ENCODE data around the gene PKD2L1.
"Not testable (repeated sequence)": the region's sequence is repeated elsewhere in the genome, so short reads cannot be mapped to it uniquely, and the experiment has no call there.

PKD2L1 gene

DNA sequence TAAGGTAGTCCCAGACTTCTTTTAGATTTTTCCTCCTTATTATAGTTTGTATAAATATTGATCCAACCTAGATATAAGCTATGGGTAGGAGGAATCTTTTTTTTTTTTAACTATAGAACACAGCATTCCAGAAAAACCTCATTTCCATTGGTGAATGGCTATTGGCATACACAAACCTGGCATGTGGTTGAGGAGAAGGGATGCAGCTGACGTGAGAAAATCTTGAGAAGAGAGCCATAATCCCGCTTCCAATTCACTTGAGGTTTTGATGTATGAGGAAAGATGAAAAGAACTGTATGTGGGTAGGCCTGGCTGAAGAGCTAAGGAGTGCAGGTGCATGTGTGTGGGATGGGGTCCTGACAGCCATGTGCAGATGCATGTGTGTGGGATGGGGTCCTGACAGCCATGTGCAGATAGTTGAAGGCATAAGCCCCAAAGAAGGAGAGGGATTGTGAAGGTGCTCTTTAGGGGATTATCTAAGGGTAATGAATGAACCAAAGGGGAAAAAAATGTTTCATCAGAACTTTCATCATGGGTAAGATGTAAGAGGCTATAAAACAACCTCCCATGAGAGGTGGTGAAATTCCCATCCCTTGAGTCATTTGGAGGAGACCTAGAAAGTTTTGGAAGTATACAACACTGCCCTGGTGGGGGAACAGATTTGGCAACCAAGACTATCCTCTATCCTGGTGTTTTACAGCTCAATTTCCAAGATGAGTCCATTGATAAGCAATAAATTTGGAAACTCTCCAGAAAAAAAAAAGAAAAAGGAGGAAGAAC, 3.8 kb upstream of the PKD2L1 start:
- no peak for DNase-seq (ENCODE audit: low read depth in 3 of 3)

DNA sequence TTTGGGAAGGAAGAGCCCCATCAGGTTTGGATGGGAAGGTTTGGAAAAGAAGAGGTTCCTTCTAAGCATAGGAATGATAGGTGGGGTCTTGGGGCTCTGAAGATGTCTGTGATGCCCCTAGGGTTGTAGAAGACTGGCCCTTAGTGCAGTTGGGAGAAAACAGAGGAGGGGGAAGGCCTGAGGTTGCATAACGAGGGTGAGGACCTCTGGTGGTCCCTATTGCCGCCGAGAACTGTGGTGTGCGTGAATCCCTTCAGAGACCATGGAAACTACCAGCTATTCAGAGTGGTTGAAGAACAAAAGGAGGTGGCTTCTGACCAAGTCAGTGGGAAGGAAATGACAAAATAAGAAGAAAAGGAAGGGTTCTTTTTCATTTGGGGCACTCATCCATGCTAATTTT, 3.1 kb upstream of the PKD2L1 start:
- DNase-seq (ENCODE audit: low read depth in 3 of 3), result no peak

DNA sequence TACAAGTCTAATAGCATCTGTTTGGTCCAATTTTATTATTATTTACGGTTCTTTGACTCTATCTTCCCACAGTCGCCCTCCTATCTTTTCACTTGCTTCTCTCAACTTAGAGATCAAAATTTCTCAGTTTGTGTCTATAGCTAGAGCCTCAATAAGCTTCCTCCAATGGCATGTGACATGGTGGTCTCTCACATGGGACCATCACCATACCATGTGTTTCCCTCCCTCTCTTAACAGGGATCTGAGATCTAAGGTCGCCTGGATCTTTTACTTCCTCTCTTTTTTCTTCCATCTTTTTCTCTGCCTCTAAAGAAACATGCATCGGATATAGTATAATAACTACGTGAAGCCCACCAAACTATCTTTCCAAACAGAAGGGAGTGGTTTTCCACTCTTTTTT, 1.8 kb downstream of the PKD2L1 start:
- DNase-seq (ENCODE audit: low read depth in 3 of 3), result no peak

DNA sequence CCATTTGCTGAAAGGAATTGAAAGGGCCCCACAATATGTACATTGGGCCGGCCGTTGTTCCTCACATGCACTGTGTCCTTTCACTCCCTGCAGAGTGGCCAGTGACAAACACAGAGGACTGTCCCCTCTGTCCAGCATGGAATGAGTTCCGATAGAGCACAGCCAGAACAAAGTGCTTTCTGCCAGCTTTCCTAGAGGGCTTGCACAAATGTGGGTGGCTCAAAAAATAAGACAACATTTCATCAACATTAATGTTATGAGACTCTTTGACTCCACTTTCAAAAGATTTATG, 2.4 kb downstream of the PKD2L1 start:
- no peak for DNase-seq (ENCODE audit: low read depth in 3 of 3)

DNA sequence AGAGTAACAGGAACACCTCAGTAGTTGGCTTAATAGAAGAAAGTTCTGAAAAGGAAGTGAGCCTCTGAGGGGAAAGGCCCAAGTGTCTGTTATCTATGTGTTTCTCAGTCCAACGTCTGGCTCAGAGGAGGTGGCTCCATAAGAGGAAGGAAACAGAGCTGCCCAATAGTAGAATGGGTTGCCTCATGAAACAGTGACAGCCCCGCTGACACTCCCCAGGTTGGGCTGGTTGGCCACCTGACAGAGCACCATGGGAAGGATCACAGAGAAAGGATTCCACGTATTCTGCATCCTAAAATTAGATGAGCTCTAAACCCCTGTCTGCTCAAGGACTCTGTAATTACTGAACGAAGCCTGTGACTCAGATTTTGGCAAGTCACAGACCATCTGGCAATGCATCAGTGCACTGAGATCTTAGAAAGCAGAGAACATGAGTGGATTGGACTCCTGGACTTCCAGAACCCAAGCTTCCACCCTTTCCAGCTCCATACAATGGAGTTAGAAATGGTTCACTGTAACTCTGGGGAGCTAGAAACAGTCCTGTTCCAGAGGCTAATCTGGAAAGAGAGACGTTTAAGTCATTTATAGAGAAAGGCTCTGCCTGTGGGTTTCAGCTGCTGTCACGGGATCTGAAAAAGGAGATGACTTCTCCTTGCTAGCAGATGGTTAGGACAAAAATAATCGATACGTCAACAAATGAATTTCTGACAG, 2.9 kb downstream of the PKD2L1 start:
- DNase-seq (ENCODE audit: low read depth in 3 of 3), result no peak

DNA sequence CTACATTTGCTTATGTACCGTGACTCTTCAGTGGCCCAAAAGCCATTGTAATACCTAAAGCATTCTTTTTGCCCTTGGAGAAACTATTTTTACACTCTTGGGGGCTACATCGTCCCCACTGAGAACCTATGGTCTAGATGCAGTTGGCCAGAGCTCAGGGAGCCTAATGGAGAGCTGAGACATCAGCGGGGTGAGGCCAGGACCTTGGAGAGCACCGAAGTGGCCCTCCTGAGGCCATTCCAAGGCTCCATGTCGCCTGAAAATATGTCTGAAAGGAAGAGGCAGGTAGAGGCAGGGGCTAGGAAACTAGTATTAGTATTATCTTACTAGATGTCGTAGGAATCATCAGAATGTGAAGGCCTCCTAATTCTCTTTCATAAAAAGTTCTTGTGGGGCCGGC, 4.9 kb downstream of the PKD2L1 start:
- DNase-seq (ENCODE audit: low read depth in 3 of 3), result no peak

DNA sequence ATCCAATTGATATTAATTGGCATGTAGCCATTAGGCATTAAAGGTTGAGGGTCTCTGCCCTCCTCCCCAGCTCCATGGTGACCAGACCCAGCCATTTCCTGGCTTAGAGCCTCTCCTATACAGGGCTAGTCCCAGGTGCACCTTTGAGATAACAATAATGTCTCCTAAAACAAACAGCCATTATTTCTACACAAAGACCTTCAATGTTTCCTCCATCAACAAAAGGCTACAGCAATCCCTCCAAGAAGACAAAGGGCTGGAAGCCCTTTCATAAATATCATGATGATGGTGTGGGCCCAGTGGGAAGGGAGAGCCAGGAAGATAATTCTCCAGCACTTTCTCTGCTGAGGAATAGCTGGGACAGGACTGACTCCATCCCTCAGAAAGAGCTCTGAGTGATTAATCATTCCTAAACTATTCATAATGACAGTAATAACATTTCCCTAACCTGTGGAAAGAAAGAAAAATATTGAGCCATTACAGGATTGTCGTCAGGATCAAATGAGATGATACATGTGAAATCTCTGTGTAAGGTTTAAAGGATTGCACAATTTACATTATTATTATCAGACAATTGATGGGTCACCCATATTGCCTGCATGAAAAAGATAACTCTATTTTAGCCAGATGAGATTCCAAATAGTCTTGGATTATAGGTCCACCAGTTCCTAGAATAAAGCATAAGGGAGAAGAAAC, 10.2 kb downstream of the PKD2L1 start:
- no peak for DNase-seq (ENCODE audit: low read depth in 3 of 3)

DNA sequence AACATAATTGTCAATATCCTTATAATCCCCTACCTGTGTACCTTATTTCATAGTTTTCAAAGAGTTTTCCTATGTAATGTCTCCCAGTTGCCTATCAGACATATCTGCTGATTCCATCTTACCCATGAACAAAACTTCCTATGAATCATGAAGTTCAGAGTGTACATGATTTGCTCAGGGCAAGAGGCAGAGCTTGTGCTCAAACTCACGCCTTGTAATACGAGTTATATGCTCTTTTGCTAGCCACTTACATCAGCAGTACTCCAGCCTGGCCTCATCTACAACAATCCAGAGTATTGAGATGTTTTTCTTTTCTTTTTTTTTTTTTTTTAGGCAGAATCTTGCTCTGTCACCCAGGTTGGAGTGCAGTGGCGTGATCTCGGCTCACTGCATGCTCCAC, 11.8 kb downstream of the PKD2L1 start:
- DNase-seq (ENCODE audit: low read depth in 3 of 3), result no peak

DNA sequence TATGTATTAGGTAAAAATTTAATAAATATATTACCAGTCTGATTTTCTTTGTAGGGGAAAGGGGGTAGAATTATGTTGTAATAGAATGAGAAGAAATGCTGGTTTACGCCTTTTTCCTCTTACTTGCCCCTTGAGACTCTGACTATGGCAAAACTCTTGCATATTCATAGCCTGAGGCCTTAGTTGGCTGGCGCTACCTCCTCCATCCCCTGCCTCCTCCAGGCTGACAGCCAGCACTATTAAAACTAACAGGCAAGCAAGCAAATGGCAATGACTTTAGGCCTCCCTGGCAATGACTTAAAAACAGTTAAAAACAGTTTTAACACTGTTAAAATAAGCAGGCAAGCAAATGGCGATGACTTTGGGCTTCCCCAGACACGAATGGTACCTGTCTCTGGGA, 14.4 kb downstream of the PKD2L1 start:
- no peak for DNase-seq (ENCODE audit: low read depth in 3 of 3)

DNA sequence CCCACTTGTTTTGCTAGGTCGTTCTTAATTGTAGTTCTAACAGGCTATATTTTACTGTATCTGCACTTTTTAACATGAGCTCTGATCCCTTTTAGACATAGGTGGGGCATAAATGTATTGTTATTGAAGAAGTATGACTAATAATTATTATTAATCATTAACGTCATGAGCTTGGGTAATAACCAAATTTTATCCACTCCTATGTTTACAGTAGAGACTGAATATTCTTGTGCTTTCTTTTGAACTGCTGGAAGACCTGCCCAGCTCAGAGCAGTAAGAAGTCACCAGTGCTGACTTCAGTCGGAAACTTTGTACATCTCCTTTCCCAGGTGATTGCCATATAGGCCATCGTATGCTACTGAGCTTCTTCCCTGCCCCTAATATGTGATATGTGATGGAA, 18.7 kb downstream of the PKD2L1 start:
- DNase-seq (ENCODE audit: low read depth in 3 of 3), result no peak

DNA sequence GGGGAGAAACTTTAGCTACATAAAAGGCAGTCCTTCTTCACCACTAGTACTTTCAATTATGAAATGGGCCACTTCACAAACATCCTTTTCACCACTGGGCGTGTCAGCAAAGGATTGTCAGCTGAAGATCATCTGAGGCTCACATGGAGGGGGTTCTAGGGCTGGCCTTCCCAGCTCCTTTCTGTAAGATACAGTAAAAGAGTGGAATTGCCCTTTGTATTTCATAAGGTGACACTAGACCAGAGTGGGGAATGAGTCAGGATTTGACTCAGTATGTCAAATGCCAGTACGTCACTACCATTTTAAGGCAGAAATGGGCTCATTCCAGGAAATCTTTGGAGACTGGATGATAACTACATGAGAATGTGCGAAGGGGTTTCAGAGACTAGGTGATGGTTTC, 22.3 kb downstream of the PKD2L1 start:
- no peak for DNase-seq (ENCODE audit: low read depth in 3 of 3)

DNA sequence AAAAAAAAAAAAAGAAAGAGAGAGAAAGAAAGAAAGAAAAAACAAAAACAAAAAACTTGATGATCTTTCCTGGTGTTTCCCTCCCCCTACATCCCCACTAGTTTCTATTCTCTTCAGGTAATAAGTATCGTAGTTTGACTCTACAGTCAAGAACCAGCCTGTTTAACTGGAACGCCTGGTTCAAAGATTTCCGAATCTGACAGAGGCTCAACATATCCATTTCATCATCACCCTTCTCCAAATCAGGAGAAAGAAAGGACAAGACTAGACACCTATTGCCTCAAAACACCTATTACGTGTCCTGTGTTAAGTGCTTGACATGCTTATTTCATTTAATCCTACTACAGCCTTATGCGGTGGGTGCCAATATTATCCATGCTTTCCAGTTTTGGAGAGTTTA, 23.2 kb downstream of the PKD2L1 start:
- no peak for DNase-seq (ENCODE audit: low read depth in 3 of 3)

DNA sequence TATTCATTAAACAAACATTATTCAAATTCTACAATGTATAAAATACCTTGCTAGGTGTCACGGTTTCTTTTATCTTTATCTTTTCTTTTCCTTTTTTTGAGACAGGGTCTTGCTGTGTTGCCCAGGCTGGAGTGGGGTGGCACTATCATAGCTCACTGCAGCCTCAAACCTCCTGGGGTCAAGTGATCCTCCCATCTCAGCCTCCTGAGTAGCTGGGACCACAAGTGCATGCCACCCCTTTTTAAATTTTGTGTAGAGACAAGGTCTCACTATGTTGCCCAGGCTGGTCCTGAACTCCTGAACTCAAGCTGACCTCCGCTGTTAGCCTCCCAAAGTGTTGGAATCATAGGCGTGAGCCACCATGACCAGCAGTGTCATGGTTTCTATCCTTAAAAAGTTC, 25.6 kb downstream of the PKD2L1 start:
- DNase-seq (ENCODE audit: low read depth in 3 of 3), result no peak

DNA sequence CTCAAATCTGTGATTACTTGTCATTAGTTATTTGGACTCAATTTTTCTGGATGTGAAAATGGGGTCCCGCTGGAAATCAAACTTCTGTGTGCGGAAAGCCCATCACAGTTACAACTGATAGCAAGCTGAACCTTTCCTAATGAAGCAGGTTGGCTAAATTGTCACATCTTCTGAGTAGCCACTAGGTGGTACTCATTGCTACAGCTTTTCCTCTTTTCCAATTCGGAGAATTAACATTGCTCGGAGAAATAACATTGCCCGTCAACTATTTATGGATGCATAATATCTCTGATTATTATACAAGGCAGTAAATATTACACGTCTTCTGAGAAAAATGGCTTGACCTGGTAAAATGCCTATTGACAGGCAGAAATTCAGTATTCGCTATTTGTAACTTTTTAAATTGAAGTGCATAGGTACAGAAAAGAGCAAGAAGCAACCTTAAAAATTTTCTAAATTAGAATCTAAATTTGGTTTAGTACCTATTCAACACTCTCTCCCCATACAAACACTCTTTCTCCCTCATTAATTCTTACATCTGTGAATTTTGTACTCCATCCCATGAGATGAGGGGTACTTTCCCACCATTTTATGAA, 26.2 kb downstream of the PKD2L1 start:
- no peak for DNase-seq (ENCODE audit: low read depth in 3 of 3)

DNA sequence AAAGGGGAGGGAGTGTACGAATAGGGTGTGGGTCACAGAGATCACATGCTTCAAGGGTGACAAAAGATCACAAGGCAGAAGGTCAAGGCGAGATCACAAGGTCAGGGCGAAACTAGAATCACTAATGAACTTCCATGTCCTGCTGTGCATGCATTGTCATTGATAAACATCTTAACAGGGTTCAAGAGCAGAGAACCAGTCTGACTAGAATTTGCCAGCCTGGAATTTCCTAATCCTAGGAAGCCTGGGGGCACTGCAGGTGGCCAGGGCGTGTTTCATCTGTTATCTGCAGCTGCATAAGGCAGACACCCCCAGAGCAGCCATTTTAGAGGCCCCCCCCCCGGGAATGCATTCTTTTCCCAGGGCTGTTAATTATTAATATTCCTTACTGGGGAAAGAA, 28.9 kb downstream of the PKD2L1 start:
- not testable (repeated sequence) for DNase-seq (ENCODE audit: low read depth in 3 of 3)

DNA sequence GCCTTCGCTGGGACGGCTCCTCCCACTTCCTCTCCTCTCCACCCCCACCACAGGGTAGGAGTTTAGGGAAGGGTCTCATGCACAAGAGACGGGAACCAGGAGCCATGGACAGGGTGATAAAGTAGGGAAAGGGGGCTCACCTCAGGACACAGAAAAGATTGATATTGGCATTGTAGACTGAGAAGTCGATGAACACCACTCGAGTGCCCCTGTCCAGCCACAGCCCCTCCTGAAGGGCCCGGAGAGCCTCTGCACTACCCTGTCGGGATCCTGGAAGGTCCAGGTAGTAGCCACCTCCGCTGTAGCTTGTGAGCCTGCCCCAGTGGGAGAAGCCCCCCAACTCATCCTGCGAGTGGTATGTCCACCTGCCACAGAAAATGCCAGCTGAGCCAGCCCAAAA, 32.8 kb downstream of the PKD2L1 start:
- no peak for DNase-seq (ENCODE audit: low read depth in 3 of 3)

DNA sequence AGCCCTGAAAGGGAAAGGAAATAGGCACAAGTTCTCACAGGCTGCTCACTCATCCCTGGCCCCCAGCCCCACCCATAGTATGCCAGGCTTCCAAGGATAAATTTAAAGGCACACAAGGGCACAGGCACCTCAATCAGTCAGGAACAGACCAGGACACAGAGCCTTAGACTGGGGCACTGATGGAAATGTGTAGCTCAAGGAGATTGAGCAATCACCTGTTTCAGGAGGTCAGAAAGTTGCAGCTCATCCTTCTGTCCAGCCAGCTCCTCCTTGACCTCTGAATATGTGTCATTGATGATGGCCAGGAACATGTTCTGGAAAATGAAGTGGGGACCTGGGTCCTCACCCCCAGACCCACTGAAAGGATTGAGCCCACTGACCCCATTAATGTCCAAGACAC, 37.0 kb downstream of the PKD2L1 start:
- no peak for DNase-seq (ENCODE audit: low read depth in 3 of 3)

DNA sequence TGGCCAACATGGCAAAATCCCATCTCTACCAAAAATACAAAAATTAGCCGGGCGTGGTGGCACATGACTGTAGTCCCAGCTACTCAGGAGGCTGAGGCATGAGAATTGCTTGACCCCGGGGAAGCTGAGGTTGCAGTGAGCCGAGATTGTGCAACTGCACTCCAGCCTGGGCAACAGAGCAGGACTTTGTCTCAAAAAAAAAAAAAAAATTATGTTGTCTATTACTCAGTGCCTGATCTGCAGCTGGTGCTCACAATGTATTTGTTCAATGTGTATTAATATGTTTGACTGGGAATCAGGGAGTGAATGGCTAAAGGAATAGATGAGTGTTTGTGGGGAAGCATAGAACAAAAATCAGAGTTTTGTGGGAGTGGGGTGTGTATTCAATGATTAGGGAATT, 37.7 kb downstream of the PKD2L1 start:
- DNase-seq (ENCODE audit: low read depth in 3 of 3), result not testable (repeated sequence)

DNA sequence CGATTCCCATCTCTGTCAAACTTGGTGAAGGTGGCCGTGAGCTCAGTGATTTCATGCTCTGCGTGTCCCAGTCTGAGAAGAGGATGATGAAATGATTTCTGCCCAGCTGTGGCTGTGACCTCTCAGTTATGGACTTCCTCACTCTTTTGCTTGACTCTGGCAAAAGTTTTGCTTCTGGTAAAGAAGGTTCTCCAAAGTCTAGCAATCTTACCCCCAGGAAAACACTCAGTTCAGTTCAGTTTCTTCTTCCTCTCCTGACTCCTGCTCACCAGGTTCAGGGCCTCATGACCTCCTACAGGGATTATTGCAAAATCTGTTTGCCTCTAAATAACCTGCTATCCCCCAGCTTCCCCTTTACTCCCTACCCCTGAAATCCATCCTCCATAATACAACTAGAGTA, 38.7 kb downstream of the PKD2L1 start:
- no peak for DNase-seq (ENCODE audit: low read depth in 3 of 3)

DNA sequence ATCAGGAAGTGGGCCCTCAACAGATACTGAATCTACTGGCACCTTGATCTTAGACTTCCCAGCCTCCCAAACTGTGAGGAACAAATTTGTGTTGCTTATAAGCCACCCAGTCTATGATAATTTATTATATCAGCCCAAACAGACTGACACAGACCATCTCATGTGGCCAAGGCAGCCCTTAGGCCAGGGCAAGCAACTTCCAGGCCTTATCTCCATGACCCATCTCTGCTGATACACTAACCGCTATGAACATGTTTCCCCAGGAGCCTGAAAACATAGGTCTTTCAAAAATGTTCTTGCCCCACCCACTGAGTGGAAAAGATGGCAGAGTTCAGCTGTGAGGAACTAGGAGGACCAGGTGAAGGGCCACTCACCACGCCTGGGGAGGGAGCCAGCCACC, 40.4 kb downstream of the PKD2L1 start:
- DNase-seq (ENCODE audit: low read depth in 3 of 3), result no peak

DNA sequence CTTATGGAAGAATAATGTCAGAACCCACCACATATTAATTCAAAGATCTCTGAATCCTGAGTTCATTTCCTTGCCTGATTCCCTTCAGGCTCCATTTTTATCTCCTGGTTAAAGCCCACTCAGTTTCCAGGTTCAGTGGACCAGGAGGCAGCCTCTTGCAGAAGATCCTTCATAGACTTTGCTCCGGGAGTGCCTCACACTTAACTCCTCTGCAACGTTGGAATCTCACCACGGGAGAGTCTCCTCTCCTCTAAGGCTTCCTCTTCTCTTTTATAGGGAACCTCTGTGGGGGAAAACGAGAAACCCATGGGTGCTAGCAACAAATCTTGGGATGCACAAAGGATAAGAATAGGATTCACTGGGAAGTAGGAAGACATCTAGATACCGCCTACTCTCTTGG, 41.8 kb downstream of the PKD2L1 start:
- DNase-seq (ENCODE audit: low read depth in 3 of 3), result no peak

DNA sequence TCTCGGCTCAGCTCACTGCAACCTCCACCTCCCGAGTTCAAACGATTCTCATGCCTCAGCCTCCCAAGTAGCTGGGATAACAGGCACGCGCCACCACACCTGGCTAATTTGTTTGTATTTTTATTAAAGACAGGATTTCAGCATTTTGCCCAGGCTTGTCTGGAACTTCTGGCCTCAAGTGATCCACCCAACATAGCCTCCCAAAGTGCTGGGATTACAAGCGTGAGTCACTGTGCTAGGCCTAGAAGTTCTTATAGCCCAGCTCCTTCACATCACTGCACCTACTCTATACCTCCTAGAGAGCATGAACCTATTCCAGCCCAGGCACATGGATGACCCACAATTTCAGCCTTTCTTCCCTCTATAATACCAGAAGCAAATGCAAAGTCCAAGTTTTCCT, 42.3 kb downstream of the PKD2L1 start:
- no peak for DNase-seq (ENCODE audit: low read depth in 3 of 3)
